ENCODE results near the gene TVP23A. TPM values are rescaled to one million over a fixed set of nuclear protein-coding genes. Genes with fewer than 3 reads are reported as not detected.

The TVP23A gene
- total RNA-seq, 2 donors from 2014 or later, result not detected

DNA sequence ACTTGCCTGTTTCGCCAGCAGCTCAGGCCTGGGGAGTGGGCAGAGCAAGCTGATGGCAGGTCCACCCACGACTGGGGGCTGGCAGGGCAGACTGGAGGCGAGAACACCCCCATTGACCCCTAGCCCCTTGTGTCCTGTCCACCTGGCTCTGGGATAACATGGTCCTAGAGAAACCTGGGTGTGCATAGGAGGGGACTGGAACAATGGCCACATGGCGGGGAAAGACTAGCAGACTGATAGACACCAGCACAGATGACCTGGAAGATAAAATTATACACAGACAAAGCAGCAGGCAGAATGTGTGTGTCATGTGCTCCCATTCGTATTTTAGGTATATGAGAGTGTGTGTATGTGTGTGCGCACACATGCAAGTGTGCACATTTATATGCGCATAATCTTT, 51.5 kb downstream of the TVP23A start:
- Mint-ChIP-seq H3K27me3 (no peaks in the 10 kb centered on the region), H3K4me3 (no peak overlapping the region), H3K4me1 (peaks cover 10% of the 10 kb centered on the region), H3K36me3 (ENCODE audit: low read depth) (peaks cover 2% of the 10 kb centered on the region), H3K27ac (no peak overlapping the region)
- ATAC-seq (no peak), DNase-seq (no peak)
- no peaks in the 10 kb centered on the region for H3K9me3 ChIP-seq (ENCODE audit: control insufficient read depth, low read length, poor library complexity, severe bottlenecking)

DNA sequence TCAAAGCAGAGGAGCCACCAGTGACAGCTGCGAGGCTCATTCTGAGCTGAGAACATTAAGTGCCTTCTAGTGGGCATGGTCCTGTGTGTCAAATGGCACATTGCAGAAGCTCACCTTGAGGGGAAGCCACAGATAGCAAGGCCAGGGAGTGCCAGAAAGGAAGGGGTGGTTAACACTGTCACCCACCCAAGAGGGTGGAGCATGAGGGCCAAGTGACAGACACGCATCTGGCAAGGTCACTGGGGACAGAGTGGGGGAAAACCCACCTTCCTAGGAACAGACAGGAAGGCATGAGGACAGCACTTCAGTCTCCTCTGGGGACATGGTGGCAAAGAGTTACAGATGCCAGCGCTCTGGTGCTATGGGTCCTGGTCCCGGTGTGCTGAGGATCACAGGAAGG, 52.8 kb downstream of the TVP23A start:
- H3K4me1 Mint-ChIP-seq, result peaks cover 6% of the 10 kb centered on the region
- H3K4me3 Mint-ChIP-seq, result no peak overlapping the region
- no peaks in the 10 kb centered on the region for H3K27me3 Mint-ChIP-seq
- DNase-seq, result no peak
- no peak overlapping the region for H3K27ac Mint-ChIP-seq
- peak; percentile 57 for ATAC-seq
- no peaks in the 10 kb centered on the region for H3K9me3 ChIP-seq (ENCODE audit: control insufficient read depth, low read length, poor library complexity, severe bottlenecking)
- H3K36me3 Mint-ChIP-seq (ENCODE audit: low read depth), result peaks cover 6% of the 10 kb centered on the region

DNA sequence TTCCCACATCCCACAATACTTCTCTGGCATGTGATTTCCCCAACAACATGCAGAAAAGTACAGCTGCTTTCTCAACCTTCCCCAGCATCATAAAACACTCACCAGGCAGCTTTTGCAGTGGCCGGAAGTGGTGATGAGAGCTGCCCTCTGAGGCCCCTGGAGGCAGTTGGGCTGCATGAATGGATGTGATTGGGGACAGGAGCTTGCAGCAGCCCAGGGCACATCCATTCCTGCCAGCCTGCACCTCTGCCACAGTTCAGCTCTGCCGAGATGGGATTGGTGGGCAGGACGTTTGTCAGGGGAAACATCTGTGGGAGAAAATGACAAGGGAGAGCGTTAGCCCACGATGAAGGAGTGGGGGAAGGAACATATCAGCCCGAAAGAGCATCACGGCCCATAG, 55.1 kb downstream of the TVP23A start:
- no peak overlapping the region for H3K4me3 Mint-ChIP-seq
- no peaks in the 10 kb centered on the region for H3K27me3 Mint-ChIP-seq
- H3K36me3 Mint-ChIP-seq (ENCODE audit: low read depth), result peaks cover 15% of the 10 kb centered on the region
- H3K9me3 ChIP-seq (ENCODE audit: control insufficient read depth, low read length, poor library complexity, severe bottlenecking), result no peaks in the 10 kb centered on the region
- H3K27ac Mint-ChIP-seq, result no peak overlapping the region
- H3K4me1 Mint-ChIP-seq, result peaks cover 6% of the 10 kb centered on the region
- ATAC-seq, result no peak
- no peak for DNase-seq

DNA sequence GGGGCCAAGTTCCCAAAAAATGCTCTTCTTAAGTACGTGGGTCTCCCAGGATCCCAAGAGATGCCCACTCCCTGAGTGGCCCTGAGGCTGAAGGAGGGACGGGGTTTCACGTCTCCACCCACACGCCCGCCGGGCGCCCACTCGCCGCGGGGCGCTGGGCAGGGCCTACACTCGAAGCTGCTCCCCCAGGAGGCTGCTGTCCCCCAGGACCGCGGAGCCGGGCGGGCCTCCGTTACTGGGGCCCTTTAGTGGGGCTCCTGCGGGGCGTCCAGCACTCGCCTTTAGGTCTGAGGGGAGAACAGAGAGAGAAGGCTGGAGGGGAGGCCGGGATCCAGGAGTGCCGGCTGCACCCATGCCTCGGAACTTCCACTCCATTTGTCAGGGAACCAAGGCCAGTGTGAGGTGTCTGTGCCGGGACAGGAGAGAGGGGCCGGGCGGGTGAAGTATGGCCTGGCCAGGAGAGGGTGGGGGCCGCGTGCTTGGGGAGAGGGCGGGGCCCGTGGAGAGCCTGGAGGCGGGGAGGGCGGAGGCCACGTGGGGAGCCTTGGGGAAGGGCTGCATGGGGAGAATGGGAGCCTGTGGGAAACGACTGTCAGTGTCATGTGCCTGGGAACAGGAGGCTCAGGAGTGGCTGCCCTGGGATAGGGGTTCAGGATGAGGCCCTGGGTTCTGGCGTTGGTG, 56.1 kb downstream of the TVP23A start:
- H3K9me3 ChIP-seq (ENCODE audit: control insufficient read depth, low read length, poor library complexity, severe bottlenecking), result no peaks in the 10 kb centered on the region
- no peak overlapping the region for H3K27ac Mint-ChIP-seq
- ATAC-seq, result no peak

DNA sequence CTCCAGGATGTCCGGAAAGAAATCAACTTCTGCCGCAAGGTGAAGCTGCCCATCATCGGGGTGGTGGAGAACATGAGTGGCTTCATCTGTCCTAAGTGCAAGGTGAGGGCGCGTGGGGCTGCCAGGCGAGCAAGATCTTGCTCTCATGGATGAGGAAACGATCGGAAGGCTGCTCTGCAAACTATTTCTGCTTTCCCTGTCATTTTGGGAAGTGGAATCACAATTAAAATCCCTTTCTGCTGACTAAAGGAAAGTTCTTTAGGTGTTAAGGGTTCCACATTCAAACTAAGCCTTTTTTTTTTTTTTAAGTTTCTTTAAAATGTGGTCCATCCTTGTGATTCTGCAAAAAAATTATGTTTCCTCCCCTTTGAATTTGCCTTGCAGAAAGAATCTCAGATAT, 57.2 kb downstream of the TVP23A start:
- ATAC-seq, result no peak
- Mint-ChIP-seq H3K4me3 (no peak overlapping the region), H3K4me1 (peaks cover 6% of the 10 kb centered on the region), H3K27ac (peak overlapping the region; percentile 66), H3K36me3 (ENCODE audit: low read depth) (peaks cover 15% of the 10 kb centered on the region), H3K27me3 (no peaks in the 10 kb centered on the region)
- no peaks in the 10 kb centered on the region for H3K9me3 ChIP-seq (ENCODE audit: control insufficient read depth, low read length, poor library complexity, severe bottlenecking)
- DNase-seq, result no peak

More for the DNA sequence above, 56.1 kb downstream of the TVP23A start:
- Mint-ChIP-seq H3K4me3 (no peak overlapping the region), H3K4me1 (peaks cover 6% of the 10 kb centered on the region), H3K36me3 (ENCODE audit: low read depth) (peaks cover 15% of the 10 kb centered on the region), H3K27me3 (no peaks in the 10 kb centered on the region)
- DNase-seq, result no peak

DNA sequence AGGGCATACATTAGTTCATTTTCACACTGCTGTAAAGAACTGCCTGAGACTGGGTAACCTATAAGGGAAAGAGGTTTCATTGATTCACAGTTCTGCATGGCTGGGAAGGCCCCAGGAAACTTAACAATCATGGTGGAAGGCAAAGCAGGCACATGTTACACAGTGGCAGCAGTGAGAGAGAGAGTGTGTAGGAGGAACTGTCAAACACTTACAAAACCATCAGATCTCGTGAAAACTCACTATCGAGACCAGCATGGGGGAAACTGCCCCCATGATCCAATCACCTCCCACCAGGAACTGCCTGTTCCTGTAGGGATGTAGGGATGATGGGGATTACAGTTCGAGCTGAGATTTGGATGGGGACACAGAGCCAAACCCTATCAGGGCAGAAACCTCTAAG, 57.7 kb downstream of the TVP23A start:
- Mint-ChIP-seq H3K4me1 (peaks cover 2% of the 10 kb centered on the region), H3K27ac (peak overlapping the region; percentile 66), H3K27me3 (no peaks in the 10 kb centered on the region), H3K36me3 (ENCODE audit: low read depth) (peaks cover 15% of the 10 kb centered on the region), H3K4me3 (no peak overlapping the region)
- ATAC-seq (no peak), DNase-seq (no peak)
- no peaks in the 10 kb centered on the region for H3K9me3 ChIP-seq (ENCODE audit: control insufficient read depth, low read length, poor library complexity, severe bottlenecking)

DNA sequence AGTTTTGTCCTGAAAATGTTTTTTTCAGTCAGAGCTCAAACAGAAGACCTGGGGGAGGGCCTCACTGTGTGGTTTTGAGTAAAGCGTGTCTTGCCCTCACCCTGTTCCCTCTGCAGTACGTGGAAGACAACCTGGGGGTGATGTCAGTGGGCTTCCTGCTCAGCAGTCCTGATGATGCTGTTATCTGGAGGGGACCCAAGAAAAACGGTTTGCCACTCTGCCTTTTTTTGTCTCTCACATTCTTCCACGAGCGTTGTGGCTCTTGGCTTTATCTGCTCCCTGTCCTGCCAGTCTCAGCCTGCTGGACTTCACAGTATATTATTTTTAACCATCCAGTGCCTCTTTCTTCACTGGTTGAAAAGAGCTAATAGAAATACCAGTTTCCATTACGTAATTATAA, 62.0 kb downstream of the TVP23A start:
- Mint-ChIP-seq H3K27ac (no peak overlapping the region), H3K4me3 (no peak overlapping the region), H3K27me3 (no peaks in the 10 kb centered on the region), H3K4me1 (peaks cover 4% of the 10 kb centered on the region), H3K36me3 (ENCODE audit: low read depth) (peaks cover 15% of the 10 kb centered on the region)
- no peaks in the 10 kb centered on the region for H3K9me3 ChIP-seq (ENCODE audit: control insufficient read depth, low read length, poor library complexity, severe bottlenecking)
- ATAC-seq (no peak), DNase-seq (no peak)

DNA sequence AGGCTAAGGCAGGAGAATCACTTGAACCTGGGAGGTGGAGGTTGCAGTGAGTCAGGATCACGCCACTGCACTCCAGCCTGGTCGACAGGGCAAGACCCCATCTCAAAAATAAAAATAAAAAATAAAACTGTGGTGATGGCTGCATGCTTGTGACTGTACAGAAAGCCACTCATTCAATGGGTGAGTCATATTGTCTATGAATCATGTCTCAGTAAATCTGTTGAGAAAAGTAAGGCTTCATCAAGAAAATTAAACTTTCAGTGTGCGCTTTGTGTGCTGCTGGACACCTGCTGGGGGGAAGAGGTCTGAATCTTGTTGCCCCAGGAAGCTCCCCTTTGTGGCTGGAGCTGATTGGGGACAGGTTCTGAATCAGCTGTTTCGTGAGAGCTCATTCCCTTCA, 63.7 kb downstream of the TVP23A start:
- peak overlapping the region; percentile 3 for H3K27ac Mint-ChIP-seq
- peaks cover 8% of the 10 kb centered on the region for H3K36me3 Mint-ChIP-seq (ENCODE audit: low read depth)
- H3K4me3 Mint-ChIP-seq, result no peak overlapping the region
- H3K4me1 Mint-ChIP-seq, result peaks cover 6% of the 10 kb centered on the region
- DNase-seq (no peak), ATAC-seq (no peak)
- H3K9me3 ChIP-seq (ENCODE audit: control insufficient read depth, low read length, poor library complexity, severe bottlenecking), result no peaks in the 10 kb centered on the region
- no peaks in the 10 kb centered on the region for H3K27me3 Mint-ChIP-seq

DNA sequence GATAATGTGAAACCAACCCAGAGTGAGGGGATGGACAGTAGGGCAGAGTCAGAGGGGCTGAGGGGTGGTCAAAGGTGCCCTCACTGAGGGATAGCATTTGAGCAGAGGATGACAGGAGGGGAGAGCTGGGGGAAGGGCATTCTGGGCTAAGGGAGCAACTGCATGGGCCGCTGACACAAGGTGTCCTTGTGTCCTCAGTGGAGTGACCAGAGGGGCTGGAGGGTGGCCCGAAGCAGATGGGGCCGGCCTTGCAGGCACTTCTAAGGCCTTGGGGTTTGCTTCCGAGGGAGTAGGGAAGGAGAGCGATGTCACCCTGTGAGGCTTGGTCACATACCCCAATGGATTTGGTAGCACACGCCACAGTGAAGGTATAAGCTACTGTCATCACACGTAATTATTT, 64.9 kb downstream of the TVP23A start:
- H3K4me1 Mint-ChIP-seq, result peaks cover 7% of the 10 kb centered on the region

DNA sequence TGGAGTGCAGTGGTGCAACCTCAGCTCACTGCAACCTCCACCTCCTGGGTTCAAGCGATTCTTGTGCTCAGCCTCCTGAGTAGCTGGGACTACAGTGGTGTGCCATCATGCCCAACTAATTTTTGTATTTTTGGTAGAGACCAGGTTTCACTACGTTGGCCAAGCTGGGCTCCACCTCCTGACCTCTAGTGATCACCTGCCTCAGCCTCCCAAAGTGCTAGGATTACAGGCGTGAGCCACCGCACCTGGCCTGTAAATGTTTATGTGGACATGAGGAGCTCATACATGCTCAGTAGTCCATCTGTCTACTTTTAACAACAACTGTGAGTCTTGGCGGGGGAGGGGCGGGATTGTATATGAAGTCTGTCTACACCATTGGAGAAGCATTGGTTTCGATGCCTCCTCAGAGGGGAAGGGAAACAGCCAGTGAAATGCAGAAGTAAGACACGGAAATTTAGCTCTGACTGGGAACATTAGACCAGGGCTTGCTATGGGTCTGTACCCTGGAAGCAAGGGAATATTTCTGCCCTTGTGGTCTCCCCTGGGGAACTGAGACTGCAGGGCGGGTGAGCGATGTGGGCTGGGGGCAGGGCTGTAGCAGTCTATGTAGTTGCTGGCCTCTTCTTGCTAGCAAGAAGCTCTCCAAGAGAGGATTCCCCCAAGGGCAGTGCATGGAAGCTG, 65.6 kb downstream of the TVP23A start:
- H3K9me3 ChIP-seq (ENCODE audit: control insufficient read depth, low read length, poor library complexity, severe bottlenecking), result no peaks in the 10 kb centered on the region
- DNase-seq (no peak), ATAC-seq (peak; percentile 69)
- H3K27ac Mint-ChIP-seq, result peak overlapping the region; percentile 27
- H3K4me1 Mint-ChIP-seq, result peaks cover 7% of the 10 kb centered on the region
- H3K4me3 Mint-ChIP-seq, result peak overlapping the region; percentile 47
- H3K27me3 Mint-ChIP-seq, result no peaks in the 10 kb centered on the region
- peaks cover 2% of the 10 kb centered on the region for H3K36me3 Mint-ChIP-seq (ENCODE audit: low read depth)

More for the DNA sequence above, 64.9 kb downstream of the TVP23A start:
- DNase-seq (no peak), ATAC-seq (no peak)
- H3K4me3 Mint-ChIP-seq, result peak overlapping the region; percentile 47
- no peaks in the 10 kb centered on the region for H3K9me3 ChIP-seq (ENCODE audit: control insufficient read depth, low read length, poor library complexity, severe bottlenecking)
- no peaks in the 10 kb centered on the region for H3K27me3 Mint-ChIP-seq
- peaks cover 2% of the 10 kb centered on the region for H3K36me3 Mint-ChIP-seq (ENCODE audit: low read depth)
- H3K27ac Mint-ChIP-seq, result peak overlapping the region; percentile 27

DNA sequence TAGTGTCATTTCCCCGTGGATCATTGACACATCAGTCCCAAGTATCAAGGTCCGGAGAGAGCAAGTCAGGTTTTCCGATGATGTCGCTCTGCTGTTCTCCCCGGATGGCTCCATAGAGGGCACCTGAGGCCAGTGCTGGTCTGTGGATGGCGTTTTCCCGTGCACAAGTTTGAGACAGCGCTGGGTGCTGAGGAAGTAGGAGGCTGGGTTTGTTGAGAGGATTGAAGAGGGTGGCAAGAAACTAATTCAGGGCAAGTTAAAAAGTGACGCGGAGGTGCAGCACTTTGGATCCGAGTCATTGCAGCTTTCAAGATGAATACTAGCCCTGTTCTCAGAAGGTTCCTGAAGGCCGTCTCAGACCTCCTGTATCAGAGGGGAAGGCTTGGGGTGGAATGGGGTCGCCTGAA, 67.3 kb downstream of the TVP23A start:
- Mint-ChIP-seq H3K36me3 (ENCODE audit: low read depth) (peaks cover 2% of the 10 kb centered on the region), H3K27ac (peak overlapping the region; percentile 49), H3K4me1 (peaks cover 7% of the 10 kb centered on the region), H3K4me3 (no peak overlapping the region), H3K27me3 (no peaks in the 10 kb centered on the region)
- no peaks in the 10 kb centered on the region for H3K9me3 ChIP-seq (ENCODE audit: control insufficient read depth, low read length, poor library complexity, severe bottlenecking)
- DNase-seq, result no peak
- no peak for ATAC-seq

DNA sequence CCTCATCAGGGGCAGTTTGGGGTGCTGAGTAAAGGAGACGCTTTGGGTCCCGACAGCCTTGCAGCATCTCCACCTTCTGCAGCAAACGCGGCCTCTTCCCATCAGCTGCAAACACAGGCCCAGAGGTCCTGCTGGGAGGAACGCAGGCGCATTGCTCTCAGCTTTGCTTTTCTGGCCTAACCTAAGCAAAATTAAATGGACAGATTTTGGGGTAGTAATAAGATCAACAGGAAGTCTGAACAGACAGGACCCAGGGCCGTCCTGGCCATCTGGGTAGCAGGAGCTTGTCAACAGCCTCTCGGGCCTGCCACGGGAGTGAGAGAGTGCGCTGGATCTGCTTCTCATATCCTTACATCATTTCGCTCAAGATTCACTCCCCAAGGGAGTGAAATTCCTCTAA, 67.8 kb downstream of the TVP23A start:
- Mint-ChIP-seq H3K4me3 (no peak overlapping the region), H3K27me3 (no peaks in the 10 kb centered on the region), H3K36me3 (ENCODE audit: low read depth) (peaks cover 2% of the 10 kb centered on the region), H3K27ac (peak overlapping the region; percentile 49), H3K4me1 (peaks cover 9% of the 10 kb centered on the region)
- ATAC-seq (no peak), DNase-seq (no peak)
- no peaks in the 10 kb centered on the region for H3K9me3 ChIP-seq (ENCODE audit: control insufficient read depth, low read length, poor library complexity, severe bottlenecking)

DNA sequence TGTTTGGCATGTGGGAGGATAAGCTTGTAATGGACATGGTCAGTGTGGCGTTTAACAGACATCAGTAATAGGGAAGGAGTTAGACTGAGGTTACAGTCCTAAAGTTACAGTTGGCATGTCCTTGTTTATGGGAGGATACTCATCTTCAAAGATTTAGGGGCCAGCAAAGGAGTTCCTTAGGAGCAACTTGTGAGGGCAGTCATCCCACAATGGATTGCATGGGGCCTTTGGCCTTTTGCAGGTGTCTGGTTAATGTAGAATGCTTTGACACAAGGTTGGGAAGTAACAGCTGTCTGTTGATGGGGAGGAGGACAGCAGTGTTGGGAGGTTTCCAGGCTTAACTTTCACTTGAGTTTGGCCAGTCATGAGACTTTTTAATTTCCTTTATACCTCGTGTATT, 72.8 kb downstream of the TVP23A start:
- H3K9me3 ChIP-seq (ENCODE audit: control insufficient read depth, low read length, poor library complexity, severe bottlenecking), result no peaks in the 10 kb centered on the region
- H3K4me1 Mint-ChIP-seq, result peaks cover 24% of the 10 kb centered on the region
- no peak overlapping the region for H3K27ac Mint-ChIP-seq
- DNase-seq (no peak), ATAC-seq (no peak)
- no peaks in the 10 kb centered on the region for H3K27me3 Mint-ChIP-seq
- peak overlapping the region; percentile 12 for H3K4me3 Mint-ChIP-seq
- peaks cover 3% of the 10 kb centered on the region for H3K36me3 Mint-ChIP-seq (ENCODE audit: low read depth)

Data from T-helper 17 cell (primary cell).